ENCODE results near the gene CTNNA1.
"Not testable (repeated sequence)": the region's sequence is repeated elsewhere in the genome, so short reads cannot be mapped to it uniquely, and the experiment has no call there.

CTNNA1 gene

GRCh38 chr5:138819081-138819480, 65.9 kb downstream of the CTNNA1 start:
- DNase-seq: no peak

GRCh38 chr5:138820695-138821094, 67.5 kb downstream of the CTNNA1 start:
- DNase-seq: no peak

- DNase-seq: no peak
Observed at GRCh38 chr5:138824516-138824915, 71.3 kb downstream of the CTNNA1 start.

GRCh38 chr5:138824924-138825863, 72.0 kb downstream of the CTNNA1 start:
- no peak for DNase-seq

DNA sequence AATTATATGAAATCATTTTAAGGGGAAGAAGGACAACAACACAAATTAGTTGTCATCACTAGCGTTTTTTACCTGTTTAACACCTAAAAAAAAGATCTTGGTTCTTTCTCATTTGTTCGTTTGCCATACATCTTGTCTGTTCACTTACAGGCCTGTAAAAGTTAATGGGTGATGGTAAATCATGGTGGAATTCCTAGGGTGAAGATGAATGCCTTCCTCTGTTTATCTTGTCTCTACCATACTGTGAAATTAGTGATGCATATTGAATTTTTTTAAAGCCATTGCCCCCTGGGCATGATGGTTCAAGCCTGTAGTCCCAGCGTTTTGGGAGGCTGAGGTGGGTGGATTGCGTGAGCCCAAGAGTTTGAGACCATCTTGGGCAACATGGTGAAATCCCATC, 75.3 kb downstream of the CTNNA1 start:
- no peak for DNase-seq

DNA sequence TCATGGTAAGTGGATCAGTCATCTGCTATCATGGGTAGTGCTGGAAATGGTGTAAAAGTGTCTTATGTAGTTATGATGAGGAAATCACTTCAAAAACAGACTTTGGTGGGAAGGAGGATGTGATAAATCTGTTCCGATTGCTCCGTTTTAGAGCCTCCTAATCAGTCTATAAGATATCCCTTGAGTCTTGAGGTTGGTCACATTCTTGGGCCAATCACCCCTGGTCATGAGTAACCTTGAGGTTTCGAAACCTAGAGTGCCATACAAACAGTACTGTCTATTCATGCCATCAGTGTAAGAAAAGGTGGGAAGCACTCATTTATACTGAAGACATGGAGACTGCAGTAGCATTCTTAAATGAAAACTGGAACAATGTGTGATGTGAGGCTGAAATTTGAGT, 76.1 kb downstream of the CTNNA1 start:
- DNase-seq: no peak

GRCh38 chr5:138831703-138832102, 78.5 kb downstream of the CTNNA1 start:
- DNase-seq: no peak

GRCh38 chr5:138832218-138832617, 79.0 kb downstream of the CTNNA1 start:
- DNase-seq: no peak

DNA sequence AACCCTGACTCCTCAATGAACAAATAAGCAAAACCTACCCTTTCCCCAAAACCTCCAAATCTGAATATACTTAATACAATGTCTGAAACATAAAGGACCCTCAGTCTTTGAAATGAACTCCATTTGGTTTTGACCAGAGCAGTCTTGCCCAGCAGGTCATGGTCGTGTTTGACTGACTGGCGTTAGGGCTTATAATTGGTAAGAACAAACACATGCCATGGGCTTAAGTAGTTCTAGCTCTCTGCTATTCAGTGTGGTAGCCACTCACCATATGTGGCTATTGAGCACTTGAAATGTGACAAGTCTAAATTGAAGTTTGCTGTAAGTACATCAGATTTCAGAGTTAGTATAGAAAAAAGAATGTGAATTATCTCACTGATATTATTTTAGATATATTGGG, 79.9 kb downstream of the CTNNA1 start:
- no peak for DNase-seq

- no peak for DNase-seq
Observed at GRCh38 chr5:138833726-138834480, 80.7 kb downstream of the CTNNA1 start.

GRCh38 chr5:138834853-138835252, 81.6 kb downstream of the CTNNA1 start:
- DNase-seq: not testable (repeated sequence)

- no peak for DNase-seq
Observed at GRCh38 chr5:138837160-138837559, 83.9 kb downstream of the CTNNA1 start.

DNA sequence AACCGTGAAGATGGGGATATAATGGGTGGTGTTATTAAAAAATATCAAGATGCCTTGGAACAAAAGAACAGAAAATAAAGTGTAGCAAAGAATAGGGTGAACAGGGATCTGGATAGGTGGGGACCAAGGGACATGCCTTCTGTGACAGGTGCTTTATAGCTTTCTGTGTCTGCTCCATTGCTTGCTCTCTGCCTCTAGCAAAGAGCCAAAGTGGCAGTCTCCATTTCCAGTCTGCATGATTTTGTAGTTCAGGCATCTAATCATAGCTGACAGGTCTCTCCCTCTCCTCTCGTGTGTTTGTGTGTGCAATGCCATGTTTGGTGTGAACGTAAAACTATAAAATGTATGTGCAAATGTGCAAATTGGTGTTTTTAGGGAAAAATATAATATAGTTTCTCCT, 86.9 kb downstream of the CTNNA1 start:
- no peak for DNase-seq

- DNase-seq: no peak
Observed at GRCh38 chr5:138841531-138841930, 88.3 kb downstream of the CTNNA1 start.

DNA sequence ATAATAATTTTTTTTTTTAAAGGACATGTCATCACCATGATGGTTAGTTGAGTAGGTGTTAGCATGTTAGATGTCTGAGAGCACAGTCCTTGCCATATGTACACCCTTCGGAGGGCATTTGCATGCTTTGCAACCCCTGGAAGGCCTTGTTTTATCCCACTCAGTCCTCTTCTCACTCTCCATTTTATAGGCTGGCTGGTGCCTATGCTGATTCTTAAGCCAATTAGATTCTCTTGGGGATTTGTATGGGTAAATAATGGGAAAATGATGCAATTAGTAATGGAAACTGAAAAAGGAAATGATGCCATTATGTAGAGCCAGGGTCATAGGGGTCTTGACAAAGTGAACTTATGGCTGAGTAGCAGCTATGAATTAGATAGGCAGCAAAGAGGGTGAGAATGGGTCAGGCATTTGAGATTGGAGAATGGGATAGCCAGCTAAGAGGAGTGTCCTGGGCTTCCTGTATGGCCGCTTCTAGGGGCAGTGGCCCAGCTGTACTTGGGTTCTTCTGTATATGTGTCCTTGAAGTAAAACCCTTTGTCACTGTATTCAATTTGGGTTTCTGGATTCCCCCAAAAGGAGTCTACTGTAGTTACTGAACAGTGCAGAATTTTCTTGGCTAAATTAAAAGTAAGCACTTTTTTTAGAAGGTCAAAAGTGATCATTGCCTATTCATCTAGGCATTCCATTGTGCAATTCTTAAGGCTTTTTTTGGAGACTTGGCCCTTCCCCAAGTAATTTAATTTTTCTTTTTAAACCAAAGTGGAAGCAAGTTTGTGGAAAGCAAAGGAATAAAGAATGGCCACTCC, 90.3 kb downstream of the CTNNA1 start:
- no peak for DNase-seq

GRCh38 chr5:138844125-138844461, 90.9 kb downstream of the CTNNA1 start:
- DNase-seq: no peak

DNA sequence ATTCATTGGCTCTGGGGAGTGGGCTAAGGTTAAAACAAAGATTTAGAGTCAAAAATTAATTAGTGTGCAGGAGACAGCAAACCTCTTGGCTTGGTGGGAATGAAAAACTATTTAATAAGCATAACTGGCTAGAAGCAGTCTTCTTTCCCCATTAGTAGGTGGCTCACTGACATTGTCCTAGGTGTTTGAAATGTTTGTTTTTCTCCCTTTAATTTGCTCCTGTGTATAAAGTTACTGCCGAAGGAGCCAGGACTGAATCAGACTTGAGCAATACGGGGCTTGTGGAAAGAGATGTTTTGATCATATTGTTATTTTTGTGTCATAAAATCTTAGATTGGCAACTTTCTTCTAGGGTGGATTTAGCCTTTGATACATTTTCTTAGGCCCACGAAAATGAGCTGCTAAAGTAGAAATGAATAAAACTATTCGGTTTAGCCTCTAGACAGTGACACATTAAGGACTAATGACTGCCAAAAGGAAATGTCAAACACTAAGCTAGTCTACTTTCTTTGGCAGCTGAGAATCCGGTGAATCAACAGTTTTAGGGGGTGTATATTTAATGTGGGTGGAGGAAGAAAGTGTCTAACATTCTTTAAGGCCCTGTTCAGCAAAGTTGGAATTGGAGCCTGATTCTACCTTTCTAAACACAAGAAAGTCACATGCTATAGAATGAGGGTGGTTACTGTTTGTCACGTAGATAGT, 91.7 kb downstream of the CTNNA1 start:
- peak; percentile 38 for DNase-seq

GRCh38 chr5:138849439-138849838, 96.2 kb downstream of the CTNNA1 start:
- DNase-seq: no peak

DNA sequence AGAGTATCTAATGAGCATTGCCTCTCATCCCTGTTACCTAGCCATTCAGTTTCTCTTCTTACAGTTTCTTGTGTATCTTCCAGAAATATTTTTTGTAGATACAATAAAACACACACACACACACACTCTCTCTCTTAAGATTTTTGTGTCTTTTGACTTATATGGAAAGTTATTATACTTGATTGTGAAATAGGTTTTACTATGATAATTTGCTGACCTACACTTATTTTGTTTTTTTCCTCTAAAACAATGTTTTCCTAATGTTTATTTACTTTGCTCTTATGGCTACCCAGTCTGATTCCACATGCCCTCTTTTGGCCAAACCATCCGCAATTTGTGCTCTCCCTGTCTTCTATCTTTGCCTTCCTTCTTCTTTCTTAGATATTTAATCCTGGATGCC, 96.7 kb downstream of the CTNNA1 start:
- no peak for DNase-seq

GRCh38 chr5:138850865-138851435, 97.7 kb downstream of the CTNNA1 start:
- DNase-seq: no peak

DNA sequence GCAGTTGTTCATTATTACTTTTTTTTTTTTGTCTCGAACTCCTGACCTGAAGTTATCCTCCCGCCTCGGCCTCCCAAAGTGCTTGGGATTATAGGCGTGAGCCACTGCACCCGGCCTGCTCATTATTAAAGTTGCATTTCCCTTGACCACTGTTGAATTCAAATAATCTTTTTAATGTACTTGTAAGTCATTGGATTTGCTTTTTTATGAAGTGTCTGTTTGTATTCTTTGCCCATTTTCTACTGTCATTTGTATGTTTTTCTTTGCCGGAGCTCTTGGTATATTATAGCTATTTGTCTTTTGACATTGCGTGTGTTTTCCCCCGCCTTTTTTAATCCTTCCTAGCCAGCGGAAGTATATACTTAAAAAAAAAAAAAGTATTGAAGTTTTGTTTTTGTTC, 99.9 kb downstream of the CTNNA1 start:
- DNase-seq: no peak

GRCh38 chr5:138867011-138867410, 113.8 kb downstream of the CTNNA1 start:
- no peak for DNase-seq
